Keratinocyte (primary cell): Measurements from ENCODE around the gene MYO15B.

Experiments used
- EZH2 ChIP-seq: IDR thresholded peaks from one replicate; pipeline ENCODE4 v1.6.1; 2012; ENCODE audit warnings: inconsistent platforms, mild to moderate bottlenecking, low read length, moderate library complexity
- TF ChIP-seq, protein P1 (sequence below), 3 experiments: IDR thresholded peaks in 1 of 3; conservative IDR thresholded peaks in 1 of 3; optimal IDR thresholded peaks in 1 of 3; 2 replicates in 2 of 3; 3 replicates in 1 of 3; pipeline versions ENCODE3 to v1.5.1; 2011; ENCODE audit warnings: low read length in 3 of 3, mild to moderate bottlenecking in 3 of 3, moderate library complexity in 2 of 3, control low read depth in 1 of 3, inconsistent platforms in 1 of 3; ENCODE audit not compliant: insufficient read depth in 2 of 3; ENCODE audit errors: extremely low read depth in 1 of 3

DNA sequence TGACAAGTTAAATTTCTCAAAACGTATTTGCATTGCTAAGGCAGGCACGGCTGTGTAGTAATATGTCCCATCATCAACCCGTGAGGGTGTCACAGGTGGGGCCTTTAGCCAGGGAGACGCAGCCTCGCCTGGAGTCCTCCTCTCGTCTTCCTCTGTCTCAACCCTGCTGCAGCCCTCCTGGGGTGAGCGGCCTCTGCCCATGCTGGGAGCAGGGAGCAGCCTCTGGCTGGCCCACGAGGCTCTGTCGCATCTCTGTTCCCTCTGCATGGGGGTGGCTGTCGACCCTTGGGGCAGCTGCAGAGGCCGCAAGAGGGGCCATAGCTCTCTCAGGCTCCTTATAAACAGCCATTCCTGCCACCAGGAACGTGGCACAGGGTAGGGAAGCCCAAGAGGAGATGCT, 44.8 kb downstream of the MYO15B start:
- TF ChIP-seq, protein P1, sequence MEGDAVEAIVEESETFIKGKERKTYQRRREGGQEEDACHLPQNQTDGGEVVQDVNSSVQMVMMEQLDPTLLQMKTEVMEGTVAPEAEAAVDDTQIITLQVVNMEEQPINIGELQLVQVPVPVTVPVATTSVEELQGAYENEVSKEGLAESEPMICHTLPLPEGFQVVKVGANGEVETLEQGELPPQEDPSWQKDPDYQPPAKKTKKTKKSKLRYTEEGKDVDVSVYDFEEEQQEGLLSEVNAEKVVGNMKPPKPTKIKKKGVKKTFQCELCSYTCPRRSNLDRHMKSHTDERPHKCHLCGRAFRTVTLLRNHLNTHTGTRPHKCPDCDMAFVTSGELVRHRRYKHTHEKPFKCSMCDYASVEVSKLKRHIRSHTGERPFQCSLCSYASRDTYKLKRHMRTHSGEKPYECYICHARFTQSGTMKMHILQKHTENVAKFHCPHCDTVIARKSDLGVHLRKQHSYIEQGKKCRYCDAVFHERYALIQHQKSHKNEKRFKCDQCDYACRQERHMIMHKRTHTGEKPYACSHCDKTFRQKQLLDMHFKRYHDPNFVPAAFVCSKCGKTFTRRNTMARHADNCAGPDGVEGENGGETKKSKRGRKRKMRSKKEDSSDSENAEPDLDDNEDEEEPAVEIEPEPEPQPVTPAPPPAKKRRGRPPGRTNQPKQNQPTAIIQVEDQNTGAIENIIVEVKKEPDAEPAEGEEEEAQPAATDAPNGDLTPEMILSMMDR (optimal IDR thresholded peaks at IDR 0.05 in 1 of 3, IDR thresholded peaks at IDR 0.05 in 1 of 3, conservative IDR thresholded peaks at IDR 0.05 in 1 of 3; ENCODE audit: extremely low read depth in 1 of 3, insufficient read depth in 2 of 3, low read length in 3 of 3), result no peak
- TF ChIP-seq EZH2, result no peak
